ENCODE measurements around the gene PRRX2.

Gene PRRX2

DNA sequence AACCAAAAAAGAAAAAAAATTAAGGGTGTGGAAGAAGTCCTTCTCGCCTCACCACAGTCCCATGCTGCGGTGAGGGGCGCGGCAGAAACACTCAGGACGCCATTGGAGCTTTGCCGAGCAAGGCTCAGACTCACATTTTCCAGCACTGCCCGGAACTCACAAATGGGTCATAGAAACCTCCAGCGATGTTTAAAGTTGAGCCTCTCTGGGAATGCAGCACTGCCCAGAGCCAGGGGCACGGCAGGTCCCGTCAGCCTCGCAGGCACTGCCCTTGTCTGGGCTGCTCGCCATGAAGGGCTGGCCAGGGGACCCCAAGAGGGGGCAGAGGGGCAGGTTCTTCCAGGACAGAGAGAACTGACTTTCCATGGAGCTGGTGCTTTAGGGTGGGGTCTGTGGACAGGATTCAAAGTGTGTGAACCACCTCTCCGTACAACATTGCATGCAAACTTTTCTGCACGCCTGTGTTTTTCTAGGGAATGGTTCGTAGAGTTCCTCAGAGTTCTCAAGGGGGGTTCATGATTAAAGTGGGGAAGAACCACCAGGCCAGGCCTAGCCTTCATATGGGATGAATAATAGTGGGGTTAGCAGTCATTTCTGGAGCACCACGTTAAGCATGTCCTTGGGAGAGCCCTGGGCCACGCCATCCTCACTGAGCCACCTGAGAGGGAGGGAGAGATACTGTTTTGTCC, 38.4 kb downstream of the PRRX2 start (continued):
- TF ChIP-seq, protein P1, sequence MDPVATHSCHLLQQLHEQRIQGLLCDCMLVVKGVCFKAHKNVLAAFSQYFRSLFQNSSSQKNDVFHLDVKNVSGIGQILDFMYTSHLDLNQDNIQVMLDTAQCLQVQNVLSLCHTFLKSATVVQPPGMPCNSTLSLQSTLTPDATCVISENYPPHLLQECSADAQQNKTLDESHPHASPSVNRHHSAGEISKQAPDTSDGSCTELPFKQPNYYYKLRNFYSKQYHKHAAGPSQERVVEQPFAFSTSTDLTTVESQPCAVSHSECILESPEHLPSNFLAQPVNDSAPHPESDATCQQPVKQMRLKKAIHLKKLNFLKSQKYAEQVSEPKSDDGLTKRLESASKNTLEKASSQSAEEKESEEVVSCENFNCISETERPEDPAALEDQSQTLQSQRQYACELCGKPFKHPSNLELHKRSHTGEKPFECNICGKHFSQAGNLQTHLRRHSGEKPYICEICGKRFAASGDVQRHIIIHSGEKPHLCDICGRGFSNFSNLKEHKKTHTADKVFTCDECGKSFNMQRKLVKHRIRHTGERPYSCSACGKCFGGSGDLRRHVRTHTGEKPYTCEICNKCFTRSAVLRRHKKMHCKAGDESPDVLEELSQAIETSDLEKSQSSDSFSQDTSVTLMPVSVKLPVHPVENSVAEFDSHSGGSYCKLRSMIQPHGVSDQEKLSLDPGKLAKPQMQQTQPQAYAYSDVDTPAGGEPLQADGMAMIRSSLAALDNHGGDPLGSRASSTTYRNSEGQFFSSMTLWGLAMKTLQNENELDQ (tag by site-specific recombination; IDR thresholded peaks at IDR 0.05; ENCODE audit: low read depth), result no peak
- TF ChIP-seq ZNF341 (tag by site-specific recombination; IDR thresholded peaks at IDR 0.05; ENCODE audit: low read depth) (no peak), HOXD13 (CRISPR knock-in tag; IDR thresholded peaks at IDR 0.05; ENCODE audit: borderline replicate concordance) (no peak), ZNF692 (tag by site-specific recombination; IDR thresholded peaks at IDR 0.05) (no peak), ZNF350 (tag by site-specific recombination; IDR thresholded peaks at IDR 0.05) (no peak), GLI2 (tag by site-specific recombination; IDR thresholded peaks at IDR 0.05; ENCODE audit: borderline replicate concordance, low read depth) (no peak), ZNF148 (tag by site-specific recombination; IDR thresholded peaks at IDR 0.05; ENCODE audit: borderline replicate concordance) (no peak), ZNF202 (tag by site-specific recombination; IDR thresholded peaks at IDR 0.05; ENCODE audit: borderline replicate concordance) (no peak), ZNF514 (tag by site-specific recombination; IDR thresholded peaks at IDR 0.05) (no peak), ZNF677 (tag by site-specific recombination; IDR thresholded peaks at IDR 0.05) (no peak)

- no peak overlapping the region for H3K27ac ChIP-seq (ENCODE audit: extremely low read depth, low read depth, low read length)
- no peaks in the 10 kb centered on the region for H3K4me1 ChIP-seq (ENCODE audit: control insufficient read depth, insufficient read depth, low read length)
- H3K4me3 ChIP-seq (ENCODE audit: low read depth, low read length), result no peak overlapping the region
- TF ChIP-seq ZNF37A (tag by site-specific recombination; IDR thresholded peaks at IDR 0.05), result no peak
- TF ChIP-seq, protein P2, sequence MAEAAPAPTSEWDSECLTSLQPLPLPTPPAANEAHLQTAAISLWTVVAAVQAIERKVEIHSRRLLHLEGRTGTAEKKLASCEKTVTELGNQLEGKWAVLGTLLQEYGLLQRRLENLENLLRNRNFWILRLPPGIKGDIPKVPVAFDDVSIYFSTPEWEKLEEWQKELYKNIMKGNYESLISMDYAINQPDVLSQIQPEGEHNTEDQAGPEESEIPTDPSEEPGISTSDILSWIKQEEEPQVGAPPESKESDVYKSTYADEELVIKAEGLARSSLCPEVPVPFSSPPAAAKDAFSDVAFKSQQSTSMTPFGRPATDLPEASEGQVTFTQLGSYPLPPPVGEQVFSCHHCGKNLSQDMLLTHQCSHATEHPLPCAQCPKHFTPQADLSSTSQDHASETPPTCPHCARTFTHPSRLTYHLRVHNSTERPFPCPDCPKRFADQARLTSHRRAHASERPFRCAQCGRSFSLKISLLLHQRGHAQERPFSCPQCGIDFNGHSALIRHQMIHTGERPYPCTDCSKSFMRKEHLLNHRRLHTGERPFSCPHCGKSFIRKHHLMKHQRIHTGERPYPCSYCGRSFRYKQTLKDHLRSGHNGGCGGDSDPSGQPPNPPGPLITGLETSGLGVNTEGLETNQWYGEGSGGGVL (tag by site-specific recombination; IDR thresholded peaks at IDR 0.05), result no peak
- TF ChIP-seq YY2 (tag by site-specific recombination; IDR thresholded peaks at IDR 0.05), result no peak
- TF ChIP-seq HOXD13 (CRISPR knock-in tag; IDR thresholded peaks at IDR 0.05; ENCODE audit: borderline replicate concordance), result no peak
- TF ChIP-seq ZNF707 (tag by site-specific recombination; IDR thresholded peaks at IDR 0.05), result no peak
- TF ChIP-seq ZNF692 (tag by site-specific recombination; IDR thresholded peaks at IDR 0.05), result no peak
- TF ChIP-seq ZNF184 (tag by site-specific recombination; IDR thresholded peaks at IDR 0.05), result no peak
- no peak for TF ChIP-seq ZNF324 (tag by site-specific recombination; IDR thresholded peaks at IDR 0.05)
- no peak for TF ChIP-seq ZNF266 (tag by site-specific recombination; IDR thresholded peaks at IDR 0.05; ENCODE audit: low read depth)
- no peak for TF ChIP-seq ZNF585B (tag by site-specific recombination; IDR thresholded peaks at IDR 0.05)
- H3K9me3 ChIP-seq (ENCODE audit: control insufficient read depth, insufficient read depth, low read depth, low read length), result no peaks in the 10 kb centered on the region
- POLR2A ChIA-PET, result no interaction called here
- no peaks in the 10 kb centered on the region for H3K36me3 ChIP-seq (ENCODE audit: control insufficient read depth in 2 of 2, insufficient read depth in 1 of 2, low read length in 2 of 2)
- CTCF ChIA-PET, result interaction anchor here (0.6 kb wide), 1 partner anchor 80 kb away, joined by 4 read pairs; no protein-coding TSS in a partner anchor
Observed at GRCh38 chr9:129704807-129705206, 39.4 kb downstream of the PRRX2 start.

Measured in HEK293 (cell line).